Lower leg skin (tissue), 4 donors: Measurements from ENCODE around the gene CSTB. TPM values are rescaled to one million over a fixed set of nuclear protein-coding genes. Genes with fewer than 3 reads are reported as not detected.

ENCODE experiments used
- DNase-seq, 2 donors: peaks; one replicate each; pipeline ENCODE4 v3.0.0-alpha.2; 2019; ENCODE audit warnings: low spot score in 2 of 2
- H3K4me3 ChIP-seq: fragments of 200-600 bp; sonication (generic); 2 replicates; pipeline ENCODE4 v1.5.1; 2017; ENCODE audit warnings: mild to moderate bottlenecking, low read depth; ENCODE audit not compliant: poor library complexity, severe bottlenecking
- CTCF ChIP-seq, 3 donors: fragments of 450-650 bp; IDR thresholded peaks; one replicate each; pipeline ENCODE4 v1.5.1; 2016; ENCODE audit warnings: antibody characterized with exemption in 3 of 3, mild to moderate bottlenecking in 3 of 3, moderate library complexity in 2 of 3
- POLR2A ChIP-seq, 2 donors: fragments of 450-650 bp; IDR thresholded peaks; one replicate each; pipeline ENCODE4 v1.6.1; 2016 to 2017; ENCODE audit warnings: antibody characterized with exemption in 2 of 2, mild to moderate bottlenecking in 1 of 2, moderate library complexity in 1 of 2
- WGBS, 2 donors: methylation state at CpG; one replicate each; pipeline ENCODE4 v1.1.5; 2018; 5-methylcytosine and 5-hydroxymethylcytosine counted together
- intact Hi-C: fragments of 100-400 bp; cut with DNase I; formaldehyde crosslinking; loops from one replicate; pipeline ENCODE4 v1.15.0; 2023; ENCODE audit warnings: low total_unique reads
- total RNA-seq, 4 donors: library from RNA; depleted of rRNA; stranded (reverse); fragments of >200 nt; gene quantifications; one replicate each; pipeline ENCODE4 v1.1.0, GENCODE V29; 2016

The CSTB gene
- total RNA-seq, 4 donors from 2014 or later, result 11.0 to 29.3 (median 21.8) TPM

- DNase-seq, result no peak
- H3K4me3 ChIP-seq, result no peak overlapping the region
- intact Hi-C loops, result no loop called here
- 93 to 94% methylated on average over 24 to 25 of the region's 25 CpGs for WGBS, 2 donors
- TF ChIP-seq POLR2A (IDR thresholded peaks at IDR 0.05) (no peak), CTCF (IDR thresholded peaks at IDR 0.05) (no peak)
Observed at GRCh38 chr21:43819511-43820405, 43.6 kb upstream of the CSTB start.

- intact Hi-C loops, result no loop called here
- DNase-seq, result no peak
- WGBS, 2 donors, result 75 to 84% methylated on average over 3 of the region's 3 CpGs
- H3K4me3 ChIP-seq, result no peak overlapping the region
- no peak for TF ChIP-seq CTCF (IDR thresholded peaks at IDR 0.05)
Observed at GRCh38 chr21:43818685-43819084, 42.6 kb upstream of the CSTB start.

- intact Hi-C loops, result no loop called here
Observed at GRCh38 chr21:43817157-43818086, 41.3 kb upstream of the CSTB start.

GRCh38 chr21:43816611-43817071, 40.5 kb upstream of the CSTB start:
- TF ChIP-seq CTCF (IDR thresholded peaks at IDR 0.05), result no peak
- TF ChIP-seq POLR2A (IDR thresholded peaks at IDR 0.05), result no peak
- H3K4me3 ChIP-seq, result no peak overlapping the region
- 85 to 88% methylated on average over 12 to 14 of the region's 14 CpGs for WGBS, 2 donors
- DNase-seq, result no peak
- intact Hi-C loops, result no loop called here

More at GRCh38 chr21:43817157-43818086, 41.3 kb upstream of the CSTB start:
- WGBS, 2 donors, result 83 to 90% methylated on average over 21 to 25 of the region's 29 CpGs
- no peak overlapping the region for H3K4me3 ChIP-seq
- no peak for DNase-seq
- TF ChIP-seq CTCF (IDR thresholded peaks at IDR 0.05), result no peak

- WGBS, 2 donors, result 89% methylated on average over 9 to 13 of the region's 15 CpGs
- intact Hi-C loops, result no loop called here
- TF ChIP-seq POLR2A (IDR thresholded peaks at IDR 0.05), result no peak
- no peak for TF ChIP-seq CTCF (IDR thresholded peaks at IDR 0.05)
- no peak overlapping the region for H3K4me3 ChIP-seq
- no peak for DNase-seq
Observed at GRCh38 chr21:43815991-43816390, 39.9 kb upstream of the CSTB start.
